ENCODE measurements around the gene MDH1. TPM values are rescaled to one million over a fixed set of nuclear protein-coding genes. Genes with fewer than 3 reads are reported as not detected.

The MDH1 gene
- total RNA-seq, 2 experiments from 2014 or later, result 190 to 222 TPM

GRCh38 chr2:63651356-63651755 lies 62.6 kb downstream of the MDH1 start:
- no peaks in the 10 kb centered on the region for H3K9me3 ChIP-seq (ENCODE audit: low read length)
- POLR2A ChIA-PET, result no interaction called here
- H3K4me1 ChIP-seq (ENCODE audit: insufficient read depth, low read length, poor library complexity, severe bottlenecking), result no peaks in the 10 kb centered on the region
- no peak overlapping the region for H3K27ac ChIP-seq (ENCODE audit: low read depth, low read length, poor library complexity, severe bottlenecking)
- no peaks in the 10 kb centered on the region for H3K36me3 ChIP-seq (ENCODE audit: insufficient read depth, low read length)
- no peak overlapping the region for H3K4me2 ChIP-seq (ENCODE audit: low read length)
- H3K4me3 ChIP-seq (ENCODE audit: low read depth, low read length, poor library complexity, severe bottlenecking), result no peak overlapping the region
- no peak for TF ChIP-seq EZH2phosphoT487 (IDR thresholded peaks at IDR 0.05; ENCODE audit: borderline replicate concordance, low read depth, low read length)
- TF ChIP-seq, protein P1, sequence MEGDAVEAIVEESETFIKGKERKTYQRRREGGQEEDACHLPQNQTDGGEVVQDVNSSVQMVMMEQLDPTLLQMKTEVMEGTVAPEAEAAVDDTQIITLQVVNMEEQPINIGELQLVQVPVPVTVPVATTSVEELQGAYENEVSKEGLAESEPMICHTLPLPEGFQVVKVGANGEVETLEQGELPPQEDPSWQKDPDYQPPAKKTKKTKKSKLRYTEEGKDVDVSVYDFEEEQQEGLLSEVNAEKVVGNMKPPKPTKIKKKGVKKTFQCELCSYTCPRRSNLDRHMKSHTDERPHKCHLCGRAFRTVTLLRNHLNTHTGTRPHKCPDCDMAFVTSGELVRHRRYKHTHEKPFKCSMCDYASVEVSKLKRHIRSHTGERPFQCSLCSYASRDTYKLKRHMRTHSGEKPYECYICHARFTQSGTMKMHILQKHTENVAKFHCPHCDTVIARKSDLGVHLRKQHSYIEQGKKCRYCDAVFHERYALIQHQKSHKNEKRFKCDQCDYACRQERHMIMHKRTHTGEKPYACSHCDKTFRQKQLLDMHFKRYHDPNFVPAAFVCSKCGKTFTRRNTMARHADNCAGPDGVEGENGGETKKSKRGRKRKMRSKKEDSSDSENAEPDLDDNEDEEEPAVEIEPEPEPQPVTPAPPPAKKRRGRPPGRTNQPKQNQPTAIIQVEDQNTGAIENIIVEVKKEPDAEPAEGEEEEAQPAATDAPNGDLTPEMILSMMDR (conservative IDR thresholded peaks at IDR 0.05; ENCODE audit: low read length), result no peak
- no peak for DNase-seq (ENCODE audit: low spot score)
- no peaks in the 10 kb centered on the region for H3K9me2 ChIP-seq (ENCODE audit: insufficient read depth, low read length)
- intact Hi-C loops (cut with micrococcal nuclease; ENCODE audit: unreplicated experiment), result no loop called here
- no peaks in the 10 kb centered on the region for H4K20me1 ChIP-seq (ENCODE audit: insufficient read depth, low read length)
- CTCF ChIA-PET (ENCODE audit: unreplicated experiment), result no interaction called here
- no peaks in the 10 kb centered on the region for H3K79me2 ChIP-seq (ENCODE audit: insufficient read depth, low read depth, low read length)
- no peak overlapping the region for H2AFZ ChIP-seq (ENCODE audit: low read length)
- BruUV-seq (replicated peaks), result no TSS peak

- H2AFZ ChIP-seq (ENCODE audit: low read length), result no peak overlapping the region
- CTCF ChIA-PET (ENCODE audit: unreplicated experiment), result no interaction called here
- TF ChIP-seq, protein P1 (conservative IDR thresholded peaks at IDR 0.05; ENCODE audit: low read length), result no peak
- no peak for TF ChIP-seq EZH2phosphoT487 (IDR thresholded peaks at IDR 0.05; ENCODE audit: borderline replicate concordance, low read depth, low read length)
These were observed 63.3 kb downstream of the MDH1 start for GRCh38 chr2:63651861-63652651.

GRCh38 chr2:63652652-63652985 lies 63.9 kb downstream of the MDH1 start:
- no peak for TF ChIP-seq EZH2phosphoT487 (IDR thresholded peaks at IDR 0.05; ENCODE audit: borderline replicate concordance, low read depth, low read length)
- TF ChIP-seq, protein P1 (conservative IDR thresholded peaks at IDR 0.05; ENCODE audit: low read length), result no peak
- POLR2A ChIA-PET, result interaction anchor here (0.7 kb wide), 1 partner anchor 187 kb away, joined by 4 read pairs; no protein-coding TSS in a partner anchor
- H3K9me2 ChIP-seq (ENCODE audit: insufficient read depth, low read length), result no peaks in the 10 kb centered on the region
- no peak overlapping the region for H2AFZ ChIP-seq (ENCODE audit: low read length)
- H3K36me3 ChIP-seq (ENCODE audit: insufficient read depth, low read length), result no peaks in the 10 kb centered on the region
- H3K27ac ChIP-seq (ENCODE audit: low read depth, low read length, poor library complexity, severe bottlenecking), result no peak overlapping the region
- DNase-seq (ENCODE audit: low spot score), result no peak
- H3K79me2 ChIP-seq (ENCODE audit: insufficient read depth, low read depth, low read length), result no peaks in the 10 kb centered on the region
- H3K4me1 ChIP-seq (ENCODE audit: insufficient read depth, low read length, poor library complexity, severe bottlenecking), result no peaks in the 10 kb centered on the region
- H3K4me3 ChIP-seq (ENCODE audit: low read depth, low read length, poor library complexity, severe bottlenecking), result no peak overlapping the region
- no peaks in the 10 kb centered on the region for H3K9me3 ChIP-seq (ENCODE audit: low read length)
- BruUV-seq (replicated peaks), result no TSS peak
- intact Hi-C loops (cut with micrococcal nuclease; ENCODE audit: unreplicated experiment), result no loop called here
- CTCF ChIA-PET (ENCODE audit: unreplicated experiment), result no interaction called here
- H3K4me2 ChIP-seq (ENCODE audit: low read length), result no peak overlapping the region
- no peaks in the 10 kb centered on the region for H4K20me1 ChIP-seq (ENCODE audit: insufficient read depth, low read length)

More at GRCh38 chr2:63651861-63652651, 63.3 kb downstream of the MDH1 start:
- no peaks in the 10 kb centered on the region for H3K9me2 ChIP-seq (ENCODE audit: insufficient read depth, low read length)
- intact Hi-C loops (cut with micrococcal nuclease; ENCODE audit: unreplicated experiment), result no loop called here
- no TSS peak for BruUV-seq (replicated peaks)
- H3K4me2 ChIP-seq (ENCODE audit: low read length), result no peak overlapping the region
- POLR2A ChIA-PET, result interaction anchor here (0.7 kb wide), 1 partner anchor 188 kb away, joined by 4 read pairs; no protein-coding TSS in a partner anchor
- H4K20me1 ChIP-seq (ENCODE audit: insufficient read depth, low read length), result no peaks in the 10 kb centered on the region
- no peak overlapping the region for H3K4me3 ChIP-seq (ENCODE audit: low read depth, low read length, poor library complexity, severe bottlenecking)
- H3K79me2 ChIP-seq (ENCODE audit: insufficient read depth, low read depth, low read length), result no peaks in the 10 kb centered on the region
- no peaks in the 10 kb centered on the region for H3K36me3 ChIP-seq (ENCODE audit: insufficient read depth, low read length)
- H3K27ac ChIP-seq (ENCODE audit: low read depth, low read length, poor library complexity, severe bottlenecking), result no peak overlapping the region
- no peaks in the 10 kb centered on the region for H3K9me3 ChIP-seq (ENCODE audit: low read length)
- no peaks in the 10 kb centered on the region for H3K4me1 ChIP-seq (ENCODE audit: insufficient read depth, low read length, poor library complexity, severe bottlenecking)
- no peak for DNase-seq (ENCODE audit: low spot score)
